HL-60 (cell line): ENCODE results near the gene GMEB2.

ENCODE experiments used
- CTCF ChIP-seq: IDR thresholded peaks from one replicate; pipeline ENCODE4 v1.5.1; 2011; ENCODE audit warnings: low read length, control low read depth, inconsistent platforms; ENCODE audit not compliant: insufficient read depth
- GABPA ChIP-seq: IDR thresholded peaks from 2 replicates; pipeline ENCODE4 v1.6.1; 2012; ENCODE audit warnings: low read depth
- POLR2AphosphoS5 ChIP-seq: IDR thresholded peaks from 2 replicates; pipeline ENCODE4 v1.6.1; 2012; ENCODE audit warnings: low read depth
- REST ChIP-seq: IDR thresholded peaks from 2 replicates; pipeline ENCODE4 v1.6.1; 2012; ENCODE audit warnings: low read depth; ENCODE audit not compliant: insufficient replicate concordance

DNA sequence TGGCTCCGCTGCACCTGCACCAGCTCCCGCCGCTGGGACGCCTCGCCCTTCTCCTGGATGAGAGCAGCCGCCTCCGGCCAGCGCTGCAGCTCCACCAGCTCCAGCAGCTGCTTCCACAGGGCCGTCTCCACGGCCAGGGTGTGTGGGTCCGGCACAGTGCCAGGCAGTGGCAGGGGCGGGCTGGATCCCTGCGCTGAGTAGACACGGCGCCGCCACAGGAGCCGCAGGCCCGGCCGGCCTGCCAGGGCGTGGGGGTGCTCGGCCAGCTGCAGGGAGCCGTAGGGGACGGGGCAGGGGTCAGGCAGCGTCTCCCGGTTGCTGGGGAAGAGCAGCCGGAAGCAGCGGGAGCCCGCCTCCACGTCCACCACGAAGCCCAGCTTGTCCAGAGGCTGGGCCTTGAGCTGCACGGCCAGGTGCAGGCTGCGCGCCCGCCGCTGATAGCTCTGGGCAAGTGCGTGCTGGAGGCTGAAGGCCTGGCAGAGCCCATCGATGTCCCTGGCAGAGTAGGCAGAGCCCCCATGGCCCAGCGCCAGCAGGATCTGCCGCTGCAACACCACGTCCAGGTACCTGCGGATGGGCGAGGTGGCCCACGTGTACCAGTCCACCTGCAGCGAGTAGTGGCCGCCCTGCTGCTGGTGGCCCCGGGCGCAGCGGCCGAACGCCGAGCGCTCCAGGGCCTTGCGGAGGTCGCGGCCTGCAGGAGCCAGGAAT, 63.5 kb downstream of the GMEB2 start:
- TF ChIP-seq CTCF (no peak), POLR2AphosphoS5 (no peak), REST (no peak), GABPA (no peak)
